Psoas muscle (tissue), 8 donors: ENCODE measurements around the gene DOCK1. TPM values are rescaled to one million over a fixed set of nuclear protein-coding genes. Genes with fewer than 3 reads are reported as not detected.
"Not testable (repeated sequence)": the region's sequence is repeated elsewhere in the genome, so short reads cannot be mapped to it uniquely, and the experiment has no call there.

Source experiments
- ATAC-seq, 4 donors: fragments of 200-7000 bp; cut with Tn5 transposase; one replicate each; pipeline ENCODE4 v1.9.1; 2020; ENCODE audit warnings: moderate library complexity in 3 of 4, mild to moderate bottlenecking in 2 of 4
- DNase-seq, 2 donors: peaks; one replicate each; pipeline ENCODE4 v3.0.0-alpha.2; 2020
- H3K27ac ChIP-seq: fragments of 200-600 bp; one replicate; pipeline ENCODE4 v1.8.0; 2022
- H3K27me3 ChIP-seq, 3 donors: fragments of 200-600 bp in 1 of 3; one replicate each; pipeline versions ENCODE4 v1.6.1 to v1.8.0; 2013 to 2022; ENCODE audit warnings: low read length in 2 of 3, mild to moderate bottlenecking in 2 of 3, moderate library complexity in 1 of 3; ENCODE audit not compliant: insufficient read depth in 3 of 3
- H3K36me3 ChIP-seq, 2 donors: fragments of 200-600 bp in 1 of 2; one replicate each; pipeline versions ENCODE4 v1.6.1 to v1.8.0; 2013 to 2022; ENCODE audit warnings: low read depth in 1 of 2, mild to moderate bottlenecking in 1 of 2, moderate library complexity in 1 of 2; ENCODE audit not compliant: insufficient read depth in 1 of 2
- H3K4me1 ChIP-seq: fragments of 200-600 bp; one replicate; pipeline ENCODE4 v1.8.0; 2022
- H3K4me3 ChIP-seq: fragments of 200-600 bp; one replicate; pipeline ENCODE4 v1.8.0; 2022; ENCODE audit warnings: mild to moderate bottlenecking
- H3K9me3 ChIP-seq: fragments of 200-600 bp; one replicate; pipeline ENCODE4 v1.8.0; 2022
- CTCF ChIP-seq: fragments of 200-600 bp; IDR thresholded peaks from one replicate; pipeline ENCODE4 v1.8.0; 2022; ENCODE audit warnings: antibody characterized with exemption
- WGBS, 3 donors: extraction: QIAGEN DNeasy Blood & Tissue Kit; methylation state at CpG; one replicate each; pipeline versions ENCODE4 v1.1.6 to v1.1.7; 2013; 5-methylcytosine and 5-hydroxymethylcytosine counted together
- intact Hi-C, 2 donors: fragments of 100-400 bp; cut with DNase I; formaldehyde crosslinking; loops; one replicate each; pipeline versions ENCODE4 v1.11.0 to v1.14.2; 2022
- polyA plus RNA-seq, 3 donors: library from polyadenylated mRNA; stranded (reverse); fragments of 200-250 nt; gene quantifications; one replicate each; pipeline ENCODE4 v1.2.3, GENCODE V29; 2013
- total RNA-seq, 4 donors: library from RNA; stranded (reverse); fragmentation: NEBNext Ultra II Directional in 2 of 4; extraction: Animal tissue kit (Norgen Biotek cat#: 25700) in 2 of 4; gene quantifications; one replicate each; pipeline versions ENCODE4 v1.2.1 to v1.2.4, GENCODE V29; 2021 to 2023
- donor health status: healthy with polysubstance abuse.
- donor health status: DM: no; HTN: no; CAD: no; lungs with moderate emphysema.
- donor health status: Bipolar disorder and iron deficiency.
- donor health status: healthy.
- donor health status: DM: yes; HTN: yes; CAD: no.
- donor health status: DM: no; HTN: no; CAD: no.
- donor health status: DM: no; HTN: no; CAD: no.
- donor health status: DM: yes; HTN: yes; CAD: no.

Gene DOCK1
- total and polyA plus RNA-seq, 7 donors, result 2.1 to 11.3 (median 5.4) TPM

- peaks cover 0 to 2% (median 0%) of the 10 kb centered on the region in 3 donors for H3K27me3 ChIP-seq
- DNase-seq, result no peak
- H3K27ac ChIP-seq, result no peak overlapping the region
- H3K36me3 ChIP-seq, result no peaks in the 10 kb centered on the region
- no peaks in the 10 kb centered on the region for H3K4me1 ChIP-seq
- no peak for TF ChIP-seq CTCF
- no peak for ATAC-seq
- H3K4me3 ChIP-seq, result no peak overlapping the region
- no peaks in the 10 kb centered on the region for H3K9me3 ChIP-seq
- intact Hi-C loops, result no loop called here
- WGBS, 3 donors, result 100% methylated on average over 1 of the region's 1 CpG
Measured at GRCh38 chr10:126914561-126914960, 9.3 kb downstream of the DOCK1 start.

- H3K4me3 ChIP-seq, intact Hi-C loops: not testable (repeated sequence)
Measured at GRCh38 chr10:126916952-126917351, 11.7 kb downstream of the DOCK1 start.

GRCh38 chr10:126917375-126917774 lies 12.1 kb downstream of the DOCK1 start:
- no peak for DNase-seq
- ATAC-seq, result no peak
- Histone ChIP-seq H3K9me3 (no peaks in the 10 kb centered on the region), H3K27me3 (peaks cover 0 to 2% (median 0%) of the 10 kb centered on the region in 3 donors), H3K27ac (no peak overlapping the region), H3K4me1 (no peaks in the 10 kb centered on the region), H3K36me3 (no peaks in the 10 kb centered on the region), H3K4me3 (no peak overlapping the region)
- intact Hi-C loops, result no loop called here
- TF ChIP-seq CTCF, result no peak
- WGBS, 3 donors, result 42 to 48% (median 43%) methylated on average over 7 of the region's 7 CpGs

More at GRCh38 chr10:126916952-126917351, 11.7 kb downstream of the DOCK1 start:
- not testable (repeated sequence) for ATAC-seq, H3K27ac ChIP-seq, H3K4me1 ChIP-seq, H3K36me3 ChIP-seq, H3K9me3 ChIP-seq, H3K27me3 ChIP-seq, DNase-seq
- WGBS, 3 donors, result 58% methylated on average over 10 to 12 of the region's 12 CpGs

GRCh38 chr10:126917975-126918908 lies 13.0 kb downstream of the DOCK1 start:
- Histone ChIP-seq H3K27me3 (peaks cover 0 to 2% (median 0%) of the 10 kb centered on the region in 3 donors), H3K9me3 (no peaks in the 10 kb centered on the region), H3K27ac (no peak overlapping the region), H3K4me1 (no peaks in the 10 kb centered on the region), H3K36me3 (no peaks in the 10 kb centered on the region), H3K4me3 (no peak overlapping the region)
- TF ChIP-seq CTCF, result no peak
- no peak for ATAC-seq
- DNase-seq, result no peak
- WGBS, 3 donors, result 55 to 74% (median 60%) methylated on average over 24 of the region's 24 CpGs
- intact Hi-C loops, result no loop called here

- ATAC-seq, result no peak
- 65 to 72% (median 69%) methylated on average over 13 of the region's 13 CpGs for WGBS, 3 donors
Measured at GRCh38 chr10:126919426-126919825, 14.2 kb downstream of the DOCK1 start.

More at GRCh38 chr10:126919426-126919825, 14.2 kb downstream of the DOCK1 start:
- Histone ChIP-seq H3K27ac (no peak overlapping the region), H3K4me3 (no peak overlapping the region), H3K4me1 (no peaks in the 10 kb centered on the region), H3K27me3 (peaks cover 0 to 2% (median 0%) of the 10 kb centered on the region in 3 donors), H3K9me3 (no peaks in the 10 kb centered on the region), H3K36me3 (no peaks in the 10 kb centered on the region)
- intact Hi-C loops, result no loop called here
- DNase-seq, result no peak
- TF ChIP-seq CTCF, result no peak
